NCI-H2196 (cell line): ENCODE measurements around the gene FKBP3.
"Not testable (repeated sequence)": the region's sequence is repeated elsewhere in the genome, so short reads cannot be mapped to it uniquely, and the experiment has no call there.

Source experiments
- DNase-seq: peaks from one replicate; lab custom pipeline; 2025; ENCODE audit not compliant: unreplicated experiment; lab: John Stamatoyannopoulos, UW

Gene FKBP3

DNA sequence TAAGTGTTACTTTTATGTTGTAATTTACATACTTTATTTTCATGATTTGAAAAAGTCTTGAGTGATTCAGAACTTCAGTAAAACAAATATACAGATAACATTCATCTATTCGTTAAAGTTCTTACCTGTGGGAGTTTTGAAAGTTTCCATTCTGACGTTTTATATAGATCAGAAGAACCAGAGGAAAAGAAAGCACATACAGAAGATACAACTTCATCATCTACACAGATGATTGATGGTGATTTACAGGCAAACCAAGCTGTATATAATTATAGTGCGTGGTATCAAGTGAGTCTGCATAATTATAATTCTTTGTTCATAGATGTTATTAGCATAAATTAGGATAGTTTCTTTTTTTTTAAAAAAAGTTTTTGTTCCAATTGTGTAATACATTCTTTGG is 20.0 kb downstream of the FKBP3 start:
- no peak for DNase-seq

DNA sequence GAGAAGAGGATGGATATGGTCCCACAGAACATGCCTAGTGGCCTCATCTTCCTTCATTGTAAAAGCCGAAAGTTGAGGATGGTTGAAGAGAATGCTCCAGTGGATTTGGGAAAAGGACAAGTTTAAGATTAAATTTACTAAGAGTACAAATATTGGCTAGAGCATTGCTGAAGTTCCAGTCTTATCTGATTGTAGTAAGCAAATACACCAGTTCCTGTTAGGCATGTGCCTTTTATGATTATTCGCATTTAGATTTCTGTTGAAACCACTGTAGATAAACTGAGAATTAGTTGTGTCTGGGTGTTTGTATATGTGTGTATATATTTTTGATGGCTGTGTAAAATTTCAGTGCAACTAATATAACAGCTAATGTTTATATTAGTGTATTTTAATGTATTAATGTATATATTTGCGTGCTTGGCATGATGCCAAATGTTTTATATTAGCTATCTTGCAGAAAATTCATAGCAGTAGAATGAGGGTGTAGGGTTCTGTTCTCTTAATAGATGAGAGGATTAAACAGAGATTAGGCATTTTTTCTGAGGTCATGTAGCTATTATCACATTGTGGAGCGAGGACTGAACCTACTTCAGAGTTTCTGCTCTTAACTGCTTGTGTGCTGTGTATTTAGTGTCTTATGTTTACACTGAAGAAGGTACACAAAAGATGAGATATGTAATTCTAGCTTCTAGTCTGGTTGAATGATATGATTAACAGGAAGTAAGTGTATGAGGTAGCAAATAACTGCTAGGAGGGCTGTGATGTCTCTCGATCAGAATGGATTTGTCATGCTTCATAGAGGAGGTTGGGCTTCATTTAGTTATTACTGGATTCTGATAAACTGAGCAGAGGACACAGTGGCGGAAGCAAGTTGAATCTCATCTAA is 21.1 kb downstream of the FKBP3 start:
- DNase-seq: peak; percentile 59

DNA sequence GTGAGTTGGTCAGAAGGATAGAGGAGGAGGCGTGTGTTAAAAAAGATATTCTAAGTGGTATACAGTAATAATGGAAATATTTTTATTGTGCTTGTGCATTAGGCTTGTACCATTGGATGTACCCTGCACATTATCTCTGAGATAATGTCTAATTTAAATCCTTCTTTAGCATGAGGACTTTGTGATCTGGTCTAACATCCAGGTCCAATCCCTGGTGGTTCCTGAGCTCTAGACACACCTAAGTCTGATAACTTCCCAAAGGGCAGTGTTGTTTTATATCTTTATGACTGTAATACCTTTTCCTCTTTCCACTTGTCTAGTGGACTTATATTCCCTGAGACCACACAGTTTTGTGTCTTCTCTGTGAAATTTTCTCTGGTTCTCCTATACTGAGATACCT is 29.7 kb downstream of the FKBP3 start:
- DNase-seq: no peak

DNA sequence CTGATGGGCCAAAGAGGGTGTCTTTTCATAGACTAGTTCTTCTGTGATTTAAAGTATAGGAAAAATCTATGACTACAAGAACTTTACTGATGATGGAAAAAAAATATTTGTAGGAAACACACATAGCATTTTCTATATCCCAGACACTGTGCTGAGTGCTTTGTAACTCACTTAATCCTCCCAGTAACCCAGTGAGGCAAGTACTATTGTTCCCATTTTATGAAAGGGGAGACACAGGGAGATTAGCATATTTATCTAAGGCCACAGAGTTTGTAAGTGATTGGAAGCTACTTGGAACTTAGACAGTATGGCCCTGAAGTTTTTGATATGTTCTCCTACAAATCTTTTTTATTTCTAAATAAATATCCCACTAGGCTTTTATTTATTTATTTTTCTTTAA is 30.5 kb downstream of the FKBP3 start:
- no peak for DNase-seq

DNA sequence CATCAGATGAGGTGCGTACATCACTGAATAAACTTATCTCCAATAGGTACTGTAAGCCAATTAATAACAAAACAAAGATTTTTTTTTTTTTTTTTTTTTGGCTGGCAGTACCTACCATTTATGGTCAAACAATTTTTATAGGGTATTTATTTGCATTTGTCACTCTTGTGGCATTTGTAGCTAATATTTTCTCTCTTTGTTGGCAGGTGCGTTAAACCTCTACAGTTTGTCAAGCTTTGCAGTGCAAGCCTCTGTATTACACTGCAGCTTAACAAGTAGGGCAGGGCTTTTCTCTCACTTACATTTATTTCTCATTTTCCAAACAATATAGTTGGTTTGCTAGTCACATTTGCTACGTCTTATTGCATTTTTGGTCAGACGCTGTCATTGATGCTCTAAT is 38.1 kb downstream of the FKBP3 start:
- no peak for DNase-seq

DNA sequence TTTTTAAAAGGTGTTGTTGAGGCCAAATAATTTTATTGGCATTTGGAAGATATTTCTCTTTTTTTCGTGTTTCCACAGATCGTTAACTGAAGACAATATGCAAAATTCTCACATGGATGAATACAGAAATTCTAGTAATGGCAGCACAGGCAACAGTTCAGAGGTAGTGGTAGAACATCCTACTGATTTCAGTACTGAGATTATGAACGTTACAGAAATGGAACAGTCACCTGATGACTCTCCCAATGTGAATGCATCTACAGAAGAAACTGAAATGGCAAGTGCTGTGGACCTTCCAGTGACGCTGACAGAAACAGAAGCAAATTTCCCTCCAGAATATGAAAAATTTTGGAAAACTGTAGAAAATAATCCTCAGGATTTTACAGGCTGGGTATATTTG is 39.1 kb downstream of the FKBP3 start:
- DNase-seq: no peak

DNA sequence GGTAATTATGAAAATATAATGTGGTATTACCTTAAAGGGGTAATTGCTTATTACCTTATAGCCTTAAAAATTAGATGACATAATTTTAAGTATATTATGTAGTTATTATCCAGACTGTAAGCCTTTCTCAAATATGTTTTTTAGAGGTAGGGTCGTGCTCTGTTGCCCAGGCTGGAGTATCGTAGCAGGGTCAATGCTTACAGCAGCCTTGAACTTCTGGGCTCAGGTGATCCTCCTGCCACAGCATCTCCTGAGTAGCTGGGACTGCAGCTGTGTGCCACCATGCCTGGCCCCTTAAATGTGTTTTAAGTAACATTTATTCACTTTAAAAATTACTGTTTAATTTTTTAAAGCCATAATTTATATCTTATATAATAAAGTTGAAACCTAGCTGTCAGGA is 40.0 kb downstream of the FKBP3 start:
- no peak for DNase-seq

DNA sequence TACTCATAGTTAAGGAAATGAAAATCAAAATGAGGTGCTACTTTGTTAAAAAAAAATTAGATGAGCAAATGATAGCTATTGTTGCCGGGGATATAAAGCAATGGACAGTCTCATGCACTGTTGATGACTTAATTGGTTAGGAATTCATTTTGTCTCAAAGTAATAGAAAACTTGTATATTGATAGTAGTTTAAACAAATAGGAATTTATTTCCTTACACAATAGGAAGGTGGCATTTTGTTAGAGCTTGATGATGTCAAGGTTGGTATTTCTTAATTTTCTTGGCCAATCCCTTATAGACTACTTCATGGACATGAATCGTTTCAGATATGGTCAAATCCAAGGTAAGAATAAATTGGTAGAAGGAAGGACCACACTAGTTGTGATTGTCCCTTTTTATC is 42.6 kb downstream of the FKBP3 start:
- no peak for DNase-seq

DNA sequence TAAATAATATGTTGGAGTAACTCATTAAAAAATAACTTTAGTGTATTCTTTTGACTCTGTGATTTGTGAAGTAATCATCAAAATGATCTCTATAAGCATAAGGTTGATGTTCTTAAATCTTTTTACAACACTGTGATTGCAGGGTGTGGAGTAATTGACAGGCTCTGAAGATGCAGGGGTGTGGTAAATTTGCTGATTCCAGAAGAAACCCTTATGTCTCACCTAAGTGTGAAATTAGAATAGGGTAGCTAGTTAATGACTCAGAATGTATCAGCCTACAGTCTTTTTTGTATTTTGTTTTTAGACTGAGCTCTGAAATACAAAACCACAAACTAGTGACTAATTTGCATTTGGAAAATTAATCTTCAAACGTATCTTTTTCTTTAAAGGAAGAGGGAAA is 44.5 kb downstream of the FKBP3 start:
- no peak for DNase-seq

DNA sequence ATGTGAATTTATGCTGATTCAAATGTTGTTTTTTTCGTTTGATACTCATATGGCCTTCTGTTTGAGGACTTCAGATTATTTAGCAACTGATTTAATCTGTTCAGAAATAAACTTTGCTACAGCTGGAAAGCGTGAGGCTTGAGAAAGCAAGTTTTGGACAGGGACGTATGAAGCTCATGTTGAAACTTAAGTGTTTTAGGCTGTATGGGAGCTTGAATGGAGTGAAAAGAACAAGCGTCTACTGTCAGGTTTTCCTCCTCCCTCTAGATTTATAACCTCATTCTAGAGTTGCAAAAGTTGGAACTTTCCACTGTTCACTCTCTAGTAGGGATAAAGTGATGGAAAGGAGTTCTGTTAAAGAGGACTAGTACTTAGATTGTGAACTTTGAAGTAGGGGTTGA is 49.3 kb downstream of the FKBP3 start:
- no peak for DNase-seq

DNA sequence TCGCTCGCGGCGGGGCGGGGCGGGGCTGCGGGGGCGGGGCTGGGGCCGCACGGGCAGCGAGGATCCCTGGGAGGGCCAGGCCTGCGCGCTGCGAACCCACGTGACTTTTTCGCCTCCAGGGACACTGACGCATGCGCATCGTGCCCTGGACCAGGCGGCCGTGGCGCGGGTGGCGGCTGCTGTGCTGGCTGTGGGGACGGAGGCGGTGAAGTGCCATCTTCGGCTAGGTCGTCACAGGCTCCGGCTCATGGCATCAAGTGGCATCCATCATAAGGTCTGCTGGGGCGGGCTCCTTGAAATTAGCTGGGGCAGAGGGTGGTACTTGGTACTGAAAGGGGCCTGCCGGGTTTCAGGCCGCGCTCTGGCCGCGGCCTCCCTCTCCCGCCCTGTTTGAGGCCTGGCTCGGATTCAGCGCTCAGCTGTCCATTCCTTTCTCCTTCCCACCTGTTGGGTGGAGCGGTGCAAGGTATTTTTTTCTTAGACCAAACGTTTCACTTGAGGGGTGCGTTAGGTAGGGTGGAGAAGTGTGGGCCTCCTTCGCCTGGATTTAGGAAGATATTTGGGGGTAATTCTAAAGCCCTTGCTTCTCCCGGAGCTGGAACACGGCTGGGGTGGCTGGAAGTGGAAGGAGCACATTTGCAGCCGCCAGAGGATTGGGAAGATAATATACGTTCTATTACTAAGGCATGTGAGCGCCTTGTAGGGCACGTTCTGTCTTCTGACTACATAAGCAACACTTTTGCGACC is 50.1 kb downstream of the FKBP3 start, which contains the start of gene PRPF39:
PRPF39 (plus strand) TSS at position 141 of the 747 bp plus-strand sequence. CDS start 11,124 bp downstream, outside the sequence.
- peak; percentile 95 for DNase-seq

DNA sequence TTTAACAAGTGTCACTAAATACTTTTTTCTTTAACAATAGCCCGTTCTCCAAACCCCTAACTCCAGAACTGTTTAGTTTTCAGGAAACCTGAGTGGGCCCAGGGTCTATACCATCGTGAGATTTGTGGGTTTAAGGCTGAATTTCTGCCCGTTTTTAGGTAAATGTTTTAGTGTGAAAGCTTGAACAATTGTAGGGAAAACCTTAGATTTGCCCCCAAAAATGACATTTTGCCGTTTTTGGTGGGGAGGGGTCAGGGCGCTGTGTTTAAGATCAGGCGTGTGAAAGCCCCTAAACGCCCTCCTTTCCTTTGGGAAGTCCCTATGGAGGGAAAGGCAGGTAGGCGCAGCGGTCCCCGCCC is 50.7 kb downstream of the FKBP3 start:
- no peak for DNase-seq

DNA sequence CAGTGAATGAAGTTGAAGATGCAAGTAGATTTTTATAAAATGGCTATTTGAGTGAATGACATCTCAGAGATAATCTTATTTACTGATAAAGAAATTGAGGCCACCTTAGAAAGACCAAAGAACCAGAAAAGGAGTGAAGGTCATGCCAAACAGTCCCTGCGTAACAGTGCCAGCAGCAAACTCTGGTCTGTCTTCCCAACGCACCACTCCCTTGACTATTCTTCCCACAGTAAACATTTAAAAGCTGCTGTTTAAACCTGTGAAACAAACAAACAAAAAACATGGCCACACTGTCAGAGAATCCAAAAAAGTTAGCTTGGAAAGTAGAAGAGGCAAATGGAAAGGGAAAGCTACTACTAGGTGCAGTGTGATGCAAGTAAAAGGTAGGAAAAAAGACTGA is 51.9 kb downstream of the FKBP3 start:
- DNase-seq: no peak

DNA sequence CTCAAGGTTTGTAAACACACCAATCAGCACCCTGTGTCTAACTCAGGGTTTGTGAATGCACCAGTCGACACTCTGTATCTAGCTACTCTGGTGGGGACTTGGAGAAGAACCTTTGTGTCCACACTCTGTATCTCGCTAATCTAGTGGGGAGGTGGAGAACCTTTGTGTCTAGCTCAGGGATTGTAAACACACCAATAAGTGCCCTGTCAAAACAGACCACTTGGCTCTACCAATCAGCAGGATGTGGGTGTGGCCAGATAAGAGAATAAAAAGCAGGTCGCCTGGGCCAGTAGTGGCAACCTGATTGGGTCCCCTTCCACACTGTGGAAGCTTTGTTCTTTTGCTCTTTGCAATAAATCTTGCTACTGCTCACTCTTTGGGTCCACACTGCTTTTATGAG is 53.2 kb downstream of the FKBP3 start:
- not testable (repeated sequence) for DNase-seq

DNA sequence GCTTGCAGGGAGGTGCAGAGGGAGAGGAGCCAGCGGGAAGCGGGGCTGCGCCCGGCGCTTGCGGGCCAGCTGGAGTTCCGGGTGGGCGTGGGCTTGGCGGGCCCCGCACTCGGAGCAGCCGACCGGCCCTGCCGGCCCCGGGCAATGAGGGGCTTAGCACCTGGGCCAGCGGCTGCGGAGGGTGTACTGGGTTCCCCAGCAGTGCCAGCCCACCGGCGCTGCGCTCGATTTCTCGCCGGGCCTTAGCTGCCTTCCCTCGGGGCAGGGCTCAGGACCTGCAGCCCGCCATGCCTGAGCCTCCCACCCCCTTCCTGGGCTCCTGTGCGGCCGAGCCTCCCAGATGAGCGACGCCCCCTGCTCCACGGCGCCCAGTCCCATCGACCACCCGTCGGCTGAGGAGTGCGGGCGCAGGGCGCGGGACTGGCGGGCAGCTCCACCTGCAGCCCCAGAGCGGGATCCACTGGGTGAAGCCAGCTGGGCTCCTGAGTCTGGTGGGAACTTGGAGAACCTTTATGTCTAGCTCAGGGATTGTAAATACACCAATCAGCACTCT is 53.8 kb downstream of the FKBP3 start:
- DNase-seq: not testable (repeated sequence)

DNA sequence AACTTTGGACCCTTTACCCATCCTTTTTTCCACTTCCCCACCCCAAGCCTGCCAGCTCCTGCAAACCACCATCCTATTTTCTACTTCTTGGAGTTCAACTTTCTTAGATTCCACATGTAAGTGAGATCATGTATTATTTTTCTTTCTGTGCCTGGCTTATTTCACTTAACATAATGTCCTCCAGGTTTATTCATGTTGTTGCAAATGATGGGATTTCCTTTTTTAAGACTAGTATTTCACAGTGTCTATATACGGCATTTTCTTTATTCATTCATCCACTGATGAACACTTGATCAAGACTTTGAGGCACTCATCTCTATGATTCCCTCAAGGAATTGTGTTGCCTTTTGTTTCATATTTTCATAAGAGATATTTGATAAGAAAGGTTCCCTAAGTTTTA is 56.0 kb downstream of the FKBP3 start:
- no peak for DNase-seq

DNA sequence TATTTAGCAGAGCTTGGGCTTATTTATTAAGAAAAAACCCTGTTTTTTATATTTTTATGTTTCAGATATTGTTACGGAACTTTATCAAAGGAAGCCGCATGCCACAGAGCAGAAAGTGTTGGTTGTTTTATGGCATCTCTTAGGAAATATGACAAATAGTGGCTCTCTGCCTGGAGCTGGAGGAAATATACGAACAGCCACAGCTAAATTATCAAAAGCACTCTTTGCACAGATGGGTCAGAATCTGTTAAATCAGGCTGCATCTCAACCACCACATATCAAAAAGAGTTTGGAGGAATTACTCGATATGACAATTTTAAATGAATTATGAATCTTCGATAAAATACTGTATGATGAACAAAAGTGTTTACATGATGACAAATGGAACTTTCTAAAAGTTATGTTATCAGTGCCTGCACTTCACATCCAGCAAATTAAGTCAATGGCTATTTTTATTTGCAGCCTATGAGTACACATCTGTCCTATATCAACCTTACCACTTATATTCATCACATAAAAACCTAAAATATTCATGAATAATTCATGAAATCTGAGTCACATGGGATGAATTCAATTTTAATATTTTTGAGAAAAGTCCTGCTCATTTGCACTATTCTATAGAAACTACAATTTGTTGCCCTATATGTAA is 60.9 kb downstream of the FKBP3 start:
- no peak for DNase-seq

DNA sequence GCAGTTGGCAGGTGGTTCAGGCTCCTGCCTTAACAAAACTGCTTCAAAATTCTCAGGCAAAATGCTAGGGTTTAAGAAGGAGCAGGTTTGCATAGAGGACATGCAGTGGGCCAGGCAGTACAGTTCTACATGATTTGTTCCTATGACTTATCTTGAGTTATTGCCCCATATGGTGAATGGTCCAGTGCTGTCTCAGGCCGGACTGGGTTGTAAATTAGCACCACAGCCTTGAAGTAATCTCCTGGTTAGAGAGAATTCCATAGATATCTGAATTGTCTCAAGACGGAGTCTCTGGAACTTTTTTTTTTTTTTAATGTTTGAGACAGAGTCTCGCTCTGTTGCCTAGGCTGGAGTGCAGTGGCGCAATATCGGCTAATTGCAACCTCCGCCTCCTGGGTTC is 62.2 kb downstream of the FKBP3 start:
- no peak for DNase-seq

DNA sequence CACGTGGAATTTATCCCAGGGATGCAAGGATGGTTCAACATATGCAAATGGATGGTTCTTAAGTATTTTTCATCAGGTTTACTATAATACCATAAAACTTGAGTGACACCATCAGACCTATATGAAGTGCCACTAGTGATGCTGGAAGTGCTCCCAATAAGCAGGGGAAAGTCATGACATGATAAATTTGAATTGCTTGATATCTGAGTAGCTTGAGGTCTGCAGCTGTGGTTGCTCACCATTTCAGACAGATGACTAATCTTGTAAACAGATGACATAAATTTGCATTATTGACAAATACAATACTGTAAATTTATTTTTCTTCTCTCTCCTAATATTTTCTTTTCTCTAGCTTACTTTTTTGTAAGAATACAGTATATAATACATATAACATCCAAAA is 64.1 kb downstream of the FKBP3 start:
- no peak for DNase-seq

DNA sequence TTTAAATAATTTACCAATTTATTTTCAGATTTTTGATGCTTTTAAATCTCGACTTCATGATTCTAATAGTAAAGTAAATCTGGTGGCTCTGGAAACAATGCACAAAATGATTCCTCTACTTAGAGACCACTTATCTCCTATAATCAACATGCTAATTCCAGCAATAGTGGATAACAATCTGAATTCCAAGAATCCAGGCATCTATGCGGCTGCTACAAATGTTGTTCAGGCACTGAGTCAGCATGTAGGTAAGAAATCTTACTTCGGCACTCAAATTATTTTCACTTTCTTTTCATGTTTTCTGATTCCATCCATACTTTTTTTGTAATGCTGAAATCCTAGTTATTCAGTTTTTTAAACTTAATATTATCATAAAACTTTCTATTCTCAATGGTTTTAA is 65.9 kb downstream of the FKBP3 start:
- DNase-seq: no peak

DNA sequence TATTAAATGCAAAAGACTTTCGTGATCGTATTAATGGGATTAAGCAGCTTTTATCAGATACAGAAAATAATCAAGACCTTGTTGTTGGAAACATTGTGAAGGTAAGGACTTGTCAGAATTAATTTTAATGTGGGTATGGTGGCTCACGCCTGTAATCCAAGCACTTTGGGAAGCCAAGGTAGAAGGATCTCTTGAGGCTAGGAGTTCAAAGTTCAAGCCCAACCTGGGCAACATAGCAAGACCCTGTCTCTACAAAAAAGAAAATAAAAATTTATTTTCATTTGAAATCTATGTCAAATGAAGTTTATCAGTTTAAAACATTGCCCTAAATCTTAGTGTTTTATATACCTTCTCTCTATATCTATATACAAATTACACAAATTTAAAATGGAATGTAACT is 67.6 kb downstream of the FKBP3 start:
- DNase-seq: no peak

DNA sequence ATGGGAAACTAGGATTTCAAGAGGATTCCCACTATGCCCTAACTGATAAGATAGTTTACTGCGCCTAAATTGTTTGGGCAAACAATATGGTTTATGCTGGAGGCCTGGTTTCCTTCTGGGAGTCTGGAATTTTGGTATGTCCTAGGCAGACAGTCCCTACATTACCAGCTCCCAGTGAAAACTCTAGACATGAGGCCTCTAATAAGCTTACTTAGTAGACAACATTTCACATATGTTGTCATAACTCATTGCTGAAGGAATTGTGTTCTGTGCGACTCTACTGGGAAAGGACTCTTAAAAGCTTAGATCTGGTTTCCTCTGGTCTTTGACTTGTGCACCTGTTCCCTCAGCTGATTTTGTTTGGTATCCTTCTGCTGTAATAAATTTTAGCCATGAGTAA is 68.3 kb downstream of the FKBP3 start:
- DNase-seq: no peak
